HepG2 (cell line): ENCODE measurements around the gene PTPN20. TPM values are rescaled to one million over a fixed set of nuclear protein-coding genes. Genes with fewer than 3 reads are reported as not detected.

Source experiments
- ATAC-seq: fragments of 200-7000 bp; cut with Tn5 transposase; 3 replicates; pipeline ENCODE4 v1.9.1; 2020; ENCODE audit warnings: mild to moderate bottlenecking, moderate library complexity
- BruUV-seq: library from RNA; stranded (reverse); fragments of 400-500 nt; replicated peaks from 2 replicates; lab custom pipeline; 2021; lab: Mats Ljungman, UMichigan
- CTCF ChIA-PET: fragments of 300-600 bp; formaldehyde crosslinking; extraction: SDS; loops from one replicate; lab custom pipeline; 2021; ENCODE audit warnings: low total read pairs, inconsistent platforms, low intra/inter-chr PET ratio; lab: Yijun Ruan, JAX
- POLR2A ChIA-PET: fragments of 350-600 bp; sonication (Branson Sonifier 250); formaldehyde crosslinking; loops from one replicate; lab custom pipeline; 2020; ENCODE audit warnings: antibody characterized with exemption, inconsistent platforms; lab: Yijun Ruan, JAX
- DNase-seq: peaks from one replicate; pipeline ENCODE4 v3.0.0-alpha.2; 2015; ENCODE audit warnings: low spot score
- FAIRE-seq: peaks from 3 replicates; lab custom pipeline; 2011; peaks lifted over from hg19 to GRCh38; lab: Jason Lieb, UNC
- H2AFZ ChIP-seq: one replicate; pipeline ENCODE4 v1.6.1; 2011; ENCODE audit warnings: low read length, inconsistent platforms
- H3K27ac ChIP-seq: fragments of 300-600 bp; 3 replicates; pipeline ENCODE4 v1.8.0; 2011; ENCODE audit warnings: mixed run types, mild to moderate bottlenecking, mixed read lengths, low read length, inconsistent platforms; ENCODE audit not compliant: insufficient read depth; ENCODE audit errors: extremely low read length
- H3K27me3 ChIP-seq, 2 experiments: fragments of 200-600 bp in 1 of 2; 2 replicates in 1 of 2; 3 replicates in 1 of 2; pipeline versions ENCODE4 v1.6.0 to v1.8.0; 2011; ENCODE audit warnings: low read length in 2 of 2, mild to moderate bottlenecking in 2 of 2, moderate library complexity in 2 of 2, inconsistent platforms in 1 of 2; ENCODE audit not compliant: insufficient read depth in 2 of 2, control insufficient read depth in 1 of 2
- H3K36me3 ChIP-seq, 2 experiments: fragments of 200-600 bp in 1 of 2; replicated peaks in 1 of 2; 2 replicates in 1 of 2; 3 replicates in 1 of 2; pipeline versions ENCODE4 v1.5.1 to v1.8.0; 2011; ENCODE audit warnings: low read length in 2 of 2, inconsistent platforms in 1 of 2; ENCODE audit not compliant: insufficient read depth in 2 of 2, control insufficient read depth in 1 of 2
- H3K4me1 ChIP-seq: 2 replicates; pipeline ENCODE4 v1.5.1; 2012; ENCODE audit warnings: low read length, inconsistent platforms; ENCODE audit not compliant: insufficient read depth
- H3K4me2 ChIP-seq: 2 replicates; pipeline ENCODE4 v1.6.0; 2011; ENCODE audit warnings: low read depth, low read length, inconsistent platforms
- H3K4me3 ChIP-seq, 3 experiments: fragments of 200-600 bp in 1 of 3; sonication (generic), shearing (Covaris generic) in 1 of 3; replicated peaks in 1 of 3; 2 replicates each; pipeline ENCODE4 v1.5.1; 2011 to 2016; ENCODE audit warnings: low read length in 3 of 3, inconsistent platforms in 2 of 3, low read depth in 2 of 3, mild to moderate bottlenecking in 2 of 3, control low read depth in 1 of 3, mixed read lengths in 1 of 3; ENCODE audit not compliant: insufficient read depth in 1 of 3
- H3K79me2 ChIP-seq: one replicate; pipeline ENCODE4 v1.6.1; 2011; ENCODE audit warnings: low read length, inconsistent platforms; ENCODE audit not compliant: insufficient read depth
- H3K9ac ChIP-seq: 2 replicates; pipeline ENCODE4 v1.6.0; 2011; ENCODE audit warnings: mild to moderate bottlenecking, low read depth, low read length, inconsistent platforms; ENCODE audit not compliant: insufficient read depth
- H3K9me3 ChIP-seq: 2 replicates; pipeline ENCODE4 v1.5.1; 2012; ENCODE audit warnings: mild to moderate bottlenecking, low read length
- H4K20me1 ChIP-seq: 2 replicates; pipeline ENCODE4 v1.6.0; 2011; ENCODE audit warnings: inconsistent platforms, mild to moderate bottlenecking, low read length, moderate library complexity; ENCODE audit not compliant: insufficient read depth
- ATF7 ChIP-seq, 2 experiments: fragments of 450-650 bp in 1 of 2; sonication (generic) in 1 of 2; formaldehyde crosslinking in 1 of 2; IDR thresholded peaks; 2 replicates each; pipeline versions ENCODE4 v1.4.0 to v1.6.1; 2016 to 2020; ENCODE audit warnings: antibody characterized with exemption in 1 of 2, mild to moderate bottlenecking in 1 of 2, missing genetic modification reagents in 1 of 2
- GABPB1 ChIP-seq: IDR thresholded peaks from 2 replicates; pipeline ENCODE4 v1.6.1; 2016; ENCODE audit warnings: mild to moderate bottlenecking, missing genetic modification reagents, moderate library complexity, missing compliant biosample characterization
- MXI1 ChIP-seq: IDR thresholded peaks from 3 replicates; pipeline ENCODE4 v1.6.1; 2012; ENCODE audit warnings: low read depth, low read length, inconsistent platforms, borderline replicate concordance
- PHF21A ChIP-seq: sonication (generic); formaldehyde crosslinking; IDR thresholded peaks from 2 replicates; pipeline ENCODE4 v1.5.0; 2020; ENCODE audit warnings: mild to moderate bottlenecking, missing genetic modification reagents
- ZNF160 ChIP-seq: sonication (generic); formaldehyde crosslinking; IDR thresholded peaks from 2 replicates; pipeline ENCODE4 v1.8.0; 2022; ENCODE audit warnings: mild to moderate bottlenecking, inconsistent platforms, missing genetic modification reagents
- ZNF333 ChIP-seq: sonication (generic); formaldehyde crosslinking; IDR thresholded peaks from 2 replicates; pipeline ENCODE4 v1.4.0; 2020; ENCODE audit warnings: mild to moderate bottlenecking, missing genetic modification reagents, borderline replicate concordance
- ZNF407 ChIP-seq: sonication (generic); formaldehyde crosslinking; IDR thresholded peaks from one replicate; pipeline ENCODE4 v1.5.1; 2020; ENCODE audit warnings: mild to moderate bottlenecking, missing genetic modification reagents; ENCODE audit errors: not compliant biosample characterization
- ZNF484 ChIP-seq: sonication (generic); formaldehyde crosslinking; IDR thresholded peaks from 2 replicates; pipeline ENCODE4 v1.5.1; 2020; ENCODE audit warnings: mild to moderate bottlenecking, low read depth, missing genetic modification reagents, borderline replicate concordance
- ZNF567 ChIP-seq: sonication (generic); formaldehyde crosslinking; IDR thresholded peaks from 2 replicates; pipeline ENCODE4 v1.8.1; 2023; ENCODE audit warnings: mild to moderate bottlenecking, missing genetic modification reagents, borderline replicate concordance
- ZNF577 ChIP-seq: sonication (generic); formaldehyde crosslinking; IDR thresholded peaks from 2 replicates; pipeline ENCODE4 v1.4.0; 2020; ENCODE audit warnings: mild to moderate bottlenecking, low read depth, missing genetic modification reagents, borderline replicate concordance
- ZNF788 ChIP-seq: sonication (generic); formaldehyde crosslinking; IDR thresholded peaks from 2 replicates; pipeline ENCODE4 v1.5.0; 2020; ENCODE audit warnings: mild to moderate bottlenecking, missing genetic modification reagents, borderline replicate concordance
- ZSCAN21 ChIP-seq: sonication (generic); formaldehyde crosslinking; IDR thresholded peaks from 2 replicates; pipeline ENCODE4 v1.8.0; 2022; ENCODE audit warnings: mild to moderate bottlenecking, missing genetic modification reagents, moderate library complexity, borderline replicate concordance
- WGBS: methylation state at CpG from one replicate; pipeline ENCODE4 v1.1.6; 2017; ENCODE audit warnings: low lambda C conversion rate; 5-methylcytosine and 5-hydroxymethylcytosine counted together
- in situ Hi-C: cut with HindIII; loops from 2 replicates; pipeline ENCODE4 v1.10.0; 2017; ENCODE audit warnings: low pct_unique_long_range_greater_than_20kb; ENCODE audit not compliant: extremely low pct_ligation_motif_present
- intact Hi-C: fragments of 100-400 bp; cut with micrococcal nuclease; formaldehyde crosslinking; loops from one replicate; pipeline ENCODE4 v1.10.0; 2022; ENCODE audit not compliant: unreplicated experiment
- polyA plus RNA-seq, 8 experiments: library from polyadenylated mRNA; depleted of rRNA in 3 of 8; stranded (reverse) in 7 of 8; unstranded in 1 of 8; fragments of >200 nt; fragmentation: Illumina TruSeq in 4 of 8; extraction: Trizol in 4 of 8; gene quantifications; 2 replicates each; pipeline versions ENCODE4 v1.2.1 to v1.2.3, GENCODE V29; 2011 to 2016; ENCODE audit warnings: low read depth in 4 of 8, missing spikeins in 1 of 8, mixed read lengths in 1 of 8; ENCODE audit not compliant: insufficient read depth in 1 of 8
- total RNA-seq, 5 experiments: library from RNA; depleted of rRNA; stranded (reverse); fragments of >200 nt; fragmentation: Illumina TruSeq; extraction: Trizol; gene quantifications; 2 replicates each; pipeline ENCODE4 v1.2.3, GENCODE V29; 2016; ENCODE audit warnings: low read depth in 1 of 5

PTPN20 gene
- total and polyA plus RNA-seq, 2 of the 13 experiments (the other 11 are each of a cell fraction or from before 2014, with no cell fraction given): not detected

- FAIRE-seq: no peak
- POLR2A ChIA-PET: no interaction called here
Measured at GRCh38 chr10:47045331-47045861, 134.2 kb downstream of the PTPN20 start.

More at GRCh38 chr10:47045331-47045861, 134.2 kb downstream of the PTPN20 start:
- in situ Hi-C loops: no loop called here
- intact Hi-C loops: loop anchor here (5.0 kb wide), 1 partner anchor 267 kb away; no protein-coding TSS in a partner anchor
- no peak for DNase-seq
- TF ChIP-seq ATF7 (IDR thresholded peaks at IDR 0.05) (no peak), ATF7 (CRISPR knock-in tag; IDR thresholded peaks at IDR 0.05) (no peak), ZNF788 (CRISPR knock-in tag) (no peak), ZSCAN21 (no peak), ZNF567 (CRISPR knock-in tag) (no peak), ZNF407 (CRISPR knock-in tag) (no peak), ZNF484 (CRISPR knock-in tag) (no peak), ZNF333 (CRISPR knock-in tag) (no peak), ZNF160 (CRISPR knock-in tag) (no peak), ZNF577 (CRISPR knock-in tag) (no peak), MXI1 (no peak), PHF21A (CRISPR knock-in tag) (no peak), GABPB1 (no peak)
- no TSS peak for BruUV-seq
- no peak overlapping the region for H2AFZ ChIP-seq
- 0% methylated on average over 1 of the region's 8 CpGs for WGBS
- H3K79me2 ChIP-seq: no peaks in the 10 kb centered on the region
- no peak overlapping the region for H3K9ac ChIP-seq
- no peaks in the 10 kb centered on the region for H3K36me3 ChIP-seq
- H3K4me3 ChIP-seq: no peak overlapping the region
- ATAC-seq: no peak
- H3K27ac ChIP-seq: no peak overlapping the region
- no peaks in the 10 kb centered on the region for H3K4me1 ChIP-seq
- no peaks in the 10 kb centered on the region for H3K9me3 ChIP-seq
- H3K4me2 ChIP-seq: no peak overlapping the region
- H4K20me1 ChIP-seq: no peaks in the 10 kb centered on the region
- H3K27me3 ChIP-seq: peaks cover 3 to 7% of the 10 kb centered on the region in 2 experiments; a peak in 3 of 5 replicates
- CTCF ChIA-PET: interaction anchor here (1.0 kb wide), 1 partner anchor 266 kb away, joined by 3 read pairs; no protein-coding TSS in a partner anchor
